HEK293 (cell line): ENCODE results near the gene MBNL2.
A peak's percentile ranks its signal among the peaks of the same experiment; 100 is the strongest.

ENCODE experiments used
- CTCF ChIA-PET: fragments of 350-600 bp; formaldehyde crosslinking; extraction: SDS; loops from one replicate; lab custom pipeline; 2021; ENCODE audit warnings: antibody characterized with exemption; lab: Yijun Ruan, JAX
- POLR2A ChIA-PET: fragments of 300-600 bp; formaldehyde crosslinking; extraction: SDS; loops from one replicate; lab custom pipeline; 2020; ENCODE audit warnings: antibody characterized with exemption, inconsistent platforms; lab: Yijun Ruan, JAX
- H3K27ac ChIP-seq: fragments of 200-500 bp; sonication (Bioruptor generic); 2 replicates; pipeline ENCODE4 v1.5.1; 2014; ENCODE audit warnings: low read depth, low read length, control low read depth, inconsistent platforms; ENCODE audit errors: extremely low read depth
- H3K36me3 ChIP-seq, 2 experiments: fragments of 200-500 bp in 1 of 2; sonication (Bioruptor generic) in 1 of 2; 1 replicate in 1 of 2; 2 replicates in 1 of 2; pipeline ENCODE4 v1.5.1; 2014 to 2017; ENCODE audit warnings: inconsistent platforms in 2 of 2, low read length in 2 of 2; ENCODE audit not compliant: control insufficient read depth in 2 of 2, insufficient read depth in 1 of 2
- H3K4me1 ChIP-seq: fragments of 200-500 bp; sonication (Bioruptor generic); 2 replicates; pipeline ENCODE4 v1.5.1; 2014; ENCODE audit warnings: mild to moderate bottlenecking, low read length, inconsistent platforms; ENCODE audit not compliant: control insufficient read depth, insufficient read depth
- H3K4me3 ChIP-seq: 2 replicates; pipeline ENCODE4 v1.5.1; 2011; ENCODE audit warnings: low read depth, mild to moderate bottlenecking, control low read depth, low read length, moderate library complexity
- H3K9me3 ChIP-seq: fragments of 200-500 bp; sonication (Bioruptor generic); 2 replicates; pipeline ENCODE4 v1.5.1; 2014; ENCODE audit warnings: low read depth, low read length, inconsistent platforms; ENCODE audit not compliant: control insufficient read depth, insufficient read depth
- IKZF3 ChIP-seq: fragments of 450-650 bp; IDR thresholded peaks from 2 replicates; pipeline ENCODE4 v1.5.0; 2018; ENCODE audit warnings: missing biosample characterization, mild to moderate bottlenecking, missing genetic modification characterization, moderate library complexity
- MEIS1 ChIP-seq: sonication (generic); formaldehyde crosslinking; IDR thresholded peaks from 2 replicates; pipeline ENCODE4 v1.8.1; 2022; ENCODE audit warnings: missing genetic modification reagents, mild to moderate bottlenecking, borderline replicate concordance
- PRDM1 ChIP-seq: fragments of 450-650 bp; formaldehyde crosslinking; IDR thresholded peaks from 2 replicates; pipeline ENCODE4; 2016; ENCODE audit warnings: missing biosample characterization, missing genetic modification characterization
- SP3 ChIP-seq: fragments of 450-650 bp; formaldehyde crosslinking; IDR thresholded peaks from 2 replicates; pipeline ENCODE4 v1.5.1; 2016; ENCODE audit warnings: missing biosample characterization, missing genetic modification characterization
- SP7 ChIP-seq: fragments of 450-650 bp; formaldehyde crosslinking; IDR thresholded peaks from 2 replicates; pipeline ENCODE4 v1.5.1; 2016; ENCODE audit warnings: missing biosample characterization, missing genetic modification characterization
- YY2 ChIP-seq: fragments of 450-650 bp; formaldehyde crosslinking; IDR thresholded peaks from 2 replicates; pipeline ENCODE4 v1.5.1; 2016; ENCODE audit warnings: missing biosample characterization, missing genetic modification characterization
- ZBTB17 ChIP-seq: fragments of 450-650 bp; formaldehyde crosslinking; IDR thresholded peaks from 2 replicates; pipeline ENCODE4 v1.5.1; 2016; ENCODE audit warnings: missing biosample characterization, missing genetic modification characterization
- ZNF302 ChIP-seq: fragments of 450-650 bp; formaldehyde crosslinking; IDR thresholded peaks from 2 replicates; pipeline ENCODE4 v1.5.1; 2016; ENCODE audit warnings: missing biosample characterization, missing genetic modification characterization, low read depth
- ZNF548 ChIP-seq: fragments of 450-650 bp; formaldehyde crosslinking; IDR thresholded peaks from 2 replicates; pipeline ENCODE4 v1.5.1; 2016; ENCODE audit warnings: missing biosample characterization, missing genetic modification characterization
- ZSCAN30 ChIP-seq: fragments of 450-650 bp; IDR thresholded peaks from 2 replicates; pipeline ENCODE4 v1.5.1; 2018; ENCODE audit warnings: missing biosample characterization, mild to moderate bottlenecking, missing genetic modification characterization, moderate library complexity
- TF ChIP-seq, protein P1 (sequence below): fragments of 450-650 bp; formaldehyde crosslinking; IDR thresholded peaks from 2 replicates; pipeline ENCODE4 v1.5.1; 2016; ENCODE audit warnings: missing biosample characterization, missing genetic modification characterization
- TF ChIP-seq, protein P2 (sequence below): fragments of 450-650 bp; formaldehyde crosslinking; IDR thresholded peaks from 2 replicates; pipeline ENCODE4 v1.5.1; 2016; ENCODE audit warnings: missing biosample characterization, missing genetic modification characterization, borderline replicate concordance
- TF ChIP-seq, protein P3 (sequence below): fragments of 450-650 bp; formaldehyde crosslinking; IDR thresholded peaks from 2 replicates; pipeline ENCODE4 v1.5.1; 2016; ENCODE audit warnings: missing biosample characterization, missing genetic modification characterization
- TF ChIP-seq, protein P4 (sequence below): fragments of 450-650 bp; formaldehyde crosslinking; IDR thresholded peaks from 2 replicates; pipeline ENCODE4; 2016; ENCODE audit warnings: missing biosample characterization, missing genetic modification characterization
- TF ChIP-seq, protein P5 (sequence below): fragments of 450-650 bp; formaldehyde crosslinking; IDR thresholded peaks from 2 replicates; pipeline ENCODE4 v1.5.1; 2016; ENCODE audit warnings: missing biosample characterization, missing genetic modification characterization
- TF ChIP-seq, protein P6 (sequence below): fragments of 450-650 bp; IDR thresholded peaks from 2 replicates; pipeline ENCODE4 v1.5.1; 2018; ENCODE audit warnings: missing biosample characterization, mild to moderate bottlenecking, missing genetic modification characterization
- TF ChIP-seq, protein P7 (sequence below): fragments of 450-650 bp; formaldehyde crosslinking; IDR thresholded peaks from 2 replicates; pipeline ENCODE4 v1.5.1; 2017; ENCODE audit warnings: missing biosample characterization, missing genetic modification characterization

The MBNL2 gene

DNA sequence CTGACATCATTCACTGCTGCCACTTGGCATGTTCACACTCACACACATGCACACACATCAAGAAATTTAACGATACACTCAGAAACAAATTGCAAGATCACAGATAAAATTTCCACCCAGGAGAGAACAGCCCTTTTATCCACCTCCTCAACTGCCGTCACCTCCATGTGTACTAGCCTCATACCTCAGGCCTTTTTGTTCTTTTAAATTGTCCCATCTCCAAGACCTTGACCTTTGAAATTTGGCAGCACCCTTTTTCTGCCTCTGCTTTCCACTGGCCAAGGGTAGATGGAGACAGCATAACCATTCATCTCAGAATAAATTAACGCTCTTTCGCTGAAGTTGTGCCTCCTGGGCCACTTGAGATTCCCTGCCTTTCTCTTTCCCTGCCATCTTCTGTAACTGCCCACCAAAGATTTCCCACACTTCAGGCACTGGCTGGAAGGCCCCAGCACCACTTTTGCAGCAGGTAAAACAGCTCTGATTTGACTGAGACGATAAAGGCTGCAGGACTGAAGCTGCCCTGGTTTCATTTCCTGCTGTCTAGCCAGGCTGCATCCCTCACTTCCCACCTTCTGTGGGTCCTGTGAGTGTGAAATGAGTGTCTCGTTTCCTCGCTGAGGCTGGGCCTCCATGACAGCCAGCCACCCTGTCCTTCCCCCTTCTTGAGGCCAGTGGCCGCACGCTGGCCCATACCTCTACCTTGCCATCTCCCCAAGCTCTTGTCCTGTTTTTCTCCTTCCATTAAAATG lies 39.3 kb downstream of the MBNL2 start:
- no peak for TF ChIP-seq YY2
- no peak for TF ChIP-seq ZBTB17
- no peak for TF ChIP-seq SP3 (tag by site-specific recombination)
- no peak for TF ChIP-seq ZNF302 (tag by site-specific recombination)
- no peak for TF ChIP-seq MEIS1
- TF ChIP-seq SP7 (tag by site-specific recombination) = no peak
- TF ChIP-seq, protein P1, sequence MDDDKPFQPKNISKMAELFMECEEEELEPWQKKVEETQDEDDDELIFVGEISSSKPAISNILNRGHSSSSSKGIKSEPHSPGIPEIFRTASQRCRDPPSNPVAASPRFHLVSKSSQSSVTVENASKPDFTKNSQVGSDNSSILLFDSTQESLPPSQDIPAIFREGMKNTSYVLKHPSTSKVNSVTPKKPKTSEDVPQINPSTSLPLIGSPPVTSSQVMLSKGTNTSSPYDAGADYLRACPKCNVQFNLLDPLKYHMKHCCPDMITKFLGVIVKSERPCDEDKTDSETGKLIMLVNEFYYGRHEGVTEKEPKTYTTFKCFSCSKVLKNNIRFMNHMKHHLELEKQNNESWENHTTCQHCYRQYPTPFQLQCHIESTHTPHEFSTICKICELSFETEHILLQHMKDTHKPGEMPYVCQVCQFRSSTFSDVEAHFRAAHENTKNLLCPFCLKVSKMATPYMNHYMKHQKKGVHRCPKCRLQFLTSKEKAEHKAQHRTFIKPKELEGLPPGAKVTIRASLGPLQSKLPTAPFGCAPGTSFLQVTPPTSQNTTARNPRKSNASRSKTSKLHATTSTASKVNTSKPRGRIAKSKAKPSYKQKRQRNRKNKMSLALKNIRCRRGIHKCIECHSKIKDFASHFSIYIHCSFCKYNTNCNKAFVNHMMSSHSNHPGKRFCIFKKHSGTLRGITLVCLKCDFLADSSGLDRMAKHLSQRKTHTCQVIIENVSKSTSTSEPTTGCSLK (tag by site-specific recombination) = no peak
- TF ChIP-seq, protein P2, sequence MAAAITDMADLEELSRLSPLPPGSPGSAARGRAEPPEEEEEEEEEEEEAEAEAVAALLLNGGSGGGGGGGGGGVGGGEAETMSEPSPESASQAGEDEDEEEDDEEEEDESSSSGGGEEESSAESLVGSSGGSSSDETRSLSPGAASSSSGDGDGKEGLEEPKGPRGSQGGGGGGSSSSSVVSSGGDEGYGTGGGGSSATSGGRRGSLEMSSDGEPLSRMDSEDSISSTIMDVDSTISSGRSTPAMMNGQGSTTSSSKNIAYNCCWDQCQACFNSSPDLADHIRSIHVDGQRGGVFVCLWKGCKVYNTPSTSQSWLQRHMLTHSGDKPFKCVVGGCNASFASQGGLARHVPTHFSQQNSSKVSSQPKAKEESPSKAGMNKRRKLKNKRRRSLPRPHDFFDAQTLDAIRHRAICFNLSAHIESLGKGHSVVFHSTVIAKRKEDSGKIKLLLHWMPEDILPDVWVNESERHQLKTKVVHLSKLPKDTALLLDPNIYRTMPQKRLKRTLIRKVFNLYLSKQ (tag by site-specific recombination) = no peak
- TF ChIP-seq, protein P3, sequence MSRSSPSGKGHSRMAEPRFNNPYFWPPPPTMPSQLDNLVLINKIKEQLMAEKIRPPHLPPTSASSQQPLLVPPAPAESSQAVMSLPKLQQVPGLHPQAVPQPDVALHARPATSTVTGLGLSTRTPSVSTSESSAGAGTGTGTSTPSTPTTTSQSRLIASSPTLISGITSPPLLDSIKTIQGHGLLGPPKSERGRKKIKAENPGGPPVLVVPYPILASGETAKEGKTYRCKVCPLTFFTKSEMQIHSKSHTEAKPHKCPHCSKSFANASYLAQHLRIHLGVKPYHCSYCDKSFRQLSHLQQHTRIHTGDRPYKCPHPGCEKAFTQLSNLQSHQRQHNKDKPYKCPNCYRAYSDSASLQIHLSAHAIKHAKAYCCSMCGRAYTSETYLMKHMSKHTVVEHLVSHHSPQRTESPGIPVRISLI (tag by site-specific recombination) = no peak
- no peak for TF ChIP-seq IKZF3 (tag by site-specific recombination)
- no peak for TF ChIP-seq ZSCAN30 (tag by site-specific recombination)
- TF ChIP-seq, protein P4, sequence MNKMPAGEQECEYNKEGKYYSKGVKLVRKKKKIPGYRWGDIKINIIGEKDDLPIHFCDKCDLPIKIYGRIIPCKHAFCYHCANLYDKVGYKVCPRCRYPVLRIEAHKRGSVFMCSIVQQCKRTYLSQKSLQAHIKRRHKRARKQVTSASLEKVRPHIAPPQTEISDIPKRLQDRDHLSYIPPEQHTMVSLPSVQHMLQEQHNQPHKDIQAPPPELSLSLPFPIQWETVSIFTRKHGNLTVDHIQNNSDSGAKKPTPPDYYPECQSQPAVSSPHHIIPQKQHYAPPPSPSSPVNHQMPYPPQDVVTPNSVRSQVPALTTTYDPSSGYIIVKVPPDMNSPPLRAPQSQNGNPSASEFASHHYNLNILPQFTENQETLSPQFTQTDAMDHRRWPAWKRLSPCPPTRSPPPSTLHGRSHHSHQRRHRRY (tag by site-specific recombination) = no peak
- ChIA-PET POLR2A (no interaction called here), CTCF (interaction anchor here (1.0 kb wide), 1 partner anchor 36 kb away, joined by 4 read pairs; no protein-coding TSS in a partner anchor)
- Histone ChIP-seq H3K4me3 (no peak overlapping the region), H3K4me1 (peaks cover 26% of the 10 kb centered on the region), H3K9me3 (no peaks in the 10 kb centered on the region), H3K36me3 (no peaks in the 10 kb centered on the region), H3K27ac (no peak overlapping the region)

DNA sequence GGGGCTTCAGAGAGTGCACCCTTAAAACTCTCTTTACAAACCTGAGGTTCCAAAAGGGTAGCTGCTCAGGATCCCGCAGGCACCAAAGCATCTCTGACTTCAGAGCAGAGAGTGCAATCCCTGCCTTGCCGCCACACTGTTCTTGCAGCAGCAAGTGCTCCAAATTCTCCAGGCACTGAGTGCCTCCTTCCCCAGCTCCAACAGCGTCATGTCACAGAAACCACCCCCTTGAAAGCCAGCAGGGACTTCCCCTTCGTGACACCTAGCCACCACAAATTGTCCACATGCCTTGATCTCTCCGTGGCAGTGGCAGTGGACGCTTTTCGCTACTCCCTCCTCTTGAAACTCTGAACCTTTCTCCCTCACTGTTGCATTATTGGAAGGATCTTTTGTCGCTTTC lies 39.9 kb downstream of the MBNL2 start:
- CTCF ChIA-PET = no interaction called here
- Histone ChIP-seq H3K4me3 (no peak overlapping the region), H3K9me3 (no peaks in the 10 kb centered on the region), H3K27ac (no peak overlapping the region), H3K36me3 (no peaks in the 10 kb centered on the region), H3K4me1 (peaks cover 21% of the 10 kb centered on the region)
- TF ChIP-seq, protein P5, sequence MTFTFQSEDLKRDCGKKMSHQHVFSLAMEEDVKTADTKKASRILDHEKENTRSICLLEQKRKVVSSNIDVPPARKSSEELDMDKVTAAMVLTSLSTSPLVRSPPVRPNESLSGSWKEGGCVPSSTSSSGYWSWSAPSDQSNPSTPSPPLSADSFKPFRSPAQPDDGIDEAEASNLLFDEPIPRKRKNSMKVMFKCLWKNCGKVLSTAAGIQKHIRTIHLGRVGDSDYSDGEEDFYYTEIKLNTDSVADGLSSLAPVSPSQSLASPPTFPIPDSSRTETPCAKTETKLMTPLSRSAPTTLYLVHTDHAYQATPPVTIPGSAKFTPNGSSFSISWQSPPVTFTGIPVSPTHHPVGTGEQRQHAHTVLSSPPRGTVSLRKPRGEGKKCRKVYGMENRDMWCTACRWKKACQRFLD (tag by site-specific recombination) = no peak
- TF ChIP-seq ZNF548 (tag by site-specific recombination) (no peak), PRDM1 (tag by site-specific recombination) (peak; percentile 32; the same call in 1 of the 2 replicates)
- TF ChIP-seq, protein P6, sequence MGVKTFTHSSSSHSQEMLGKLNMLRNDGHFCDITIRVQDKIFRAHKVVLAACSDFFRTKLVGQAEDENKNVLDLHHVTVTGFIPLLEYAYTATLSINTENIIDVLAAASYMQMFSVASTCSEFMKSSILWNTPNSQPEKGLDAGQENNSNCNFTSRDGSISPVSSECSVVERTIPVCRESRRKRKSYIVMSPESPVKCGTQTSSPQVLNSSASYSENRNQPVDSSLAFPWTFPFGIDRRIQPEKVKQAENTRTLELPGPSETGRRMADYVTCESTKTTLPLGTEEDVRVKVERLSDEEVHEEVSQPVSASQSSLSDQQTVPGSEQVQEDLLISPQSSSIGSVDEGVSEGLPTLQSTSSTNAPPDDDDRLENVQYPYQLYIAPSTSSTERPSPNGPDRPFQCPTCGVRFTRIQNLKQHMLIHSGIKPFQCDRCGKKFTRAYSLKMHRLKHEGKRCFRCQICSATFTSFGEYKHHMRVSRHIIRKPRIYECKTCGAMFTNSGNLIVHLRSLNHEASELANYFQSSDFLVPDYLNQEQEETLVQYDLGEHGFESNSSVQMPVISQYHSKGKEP = no peak
- TF ChIP-seq, protein P7, sequence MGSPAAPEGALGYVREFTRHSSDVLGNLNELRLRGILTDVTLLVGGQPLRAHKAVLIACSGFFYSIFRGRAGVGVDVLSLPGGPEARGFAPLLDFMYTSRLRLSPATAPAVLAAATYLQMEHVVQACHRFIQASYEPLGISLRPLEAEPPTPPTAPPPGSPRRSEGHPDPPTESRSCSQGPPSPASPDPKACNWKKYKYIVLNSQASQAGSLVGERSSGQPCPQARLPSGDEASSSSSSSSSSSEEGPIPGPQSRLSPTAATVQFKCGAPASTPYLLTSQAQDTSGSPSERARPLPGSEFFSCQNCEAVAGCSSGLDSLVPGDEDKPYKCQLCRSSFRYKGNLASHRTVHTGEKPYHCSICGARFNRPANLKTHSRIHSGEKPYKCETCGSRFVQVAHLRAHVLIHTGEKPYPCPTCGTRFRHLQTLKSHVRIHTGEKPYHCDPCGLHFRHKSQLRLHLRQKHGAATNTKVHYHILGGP = no peak
- POLR2A ChIA-PET = no interaction called here
